PC-9 (cell line): ENCODE measurements around the gene EYS. TPM values are rescaled to one million over a fixed set of nuclear protein-coding genes. Genes with fewer than 3 reads are reported as not detected.
A peak's percentile ranks its signal among the peaks of the same experiment; 100 is the strongest.

ENCODE experiments used
- BruUV-seq: library from RNA; stranded (reverse); fragments of 400-500 nt; replicated peaks from 2 replicates; lab custom pipeline; 2021; lab: Mats Ljungman, UMichigan
- CTCF ChIA-PET: fragments of 300-600 bp; sonication (Branson Sonifier 250); formaldehyde crosslinking; loops from one replicate; lab custom pipeline; 2022; ENCODE audit warnings: antibody characterized with exemption; lab: Charles Lee
- POLR2A ChIA-PET: fragments of 300-600 bp; sonication (Branson Sonifier 250); formaldehyde crosslinking; loops from one replicate; lab custom pipeline; 2022; ENCODE audit warnings: antibody characterized with exemption; ENCODE audit not compliant: unreplicated experiment; lab: Charles Lee
- DNase-seq, 2 experiments: peaks; one replicate each; pipeline versions ENCODE4 v3.0.0 to v3.0.0-alpha.2; 2015 to 2022; ENCODE audit warnings: mixed read lengths in 1 of 2
- H2AFZ ChIP-seq: fragments of 200-600 bp; sonication (generic); 2 replicates; pipeline ENCODE4 v1.8.1; 2017; ENCODE audit warnings: antibody characterized with exemption
- H3F3A ChIP-seq: fragments of 200-600 bp; sonication (generic); 2 replicates; pipeline ENCODE4 v1.8.1; 2017; ENCODE audit warnings: antibody characterized with exemption, mild to moderate bottlenecking, low read depth; ENCODE audit not compliant: insufficient read depth
- H3K27ac ChIP-seq: fragments of 200-600 bp; sonication (generic); 2 replicates; pipeline ENCODE4 v1.6.1; 2016; ENCODE audit warnings: mixed run types
- H3K27me3 ChIP-seq: fragments of 200-600 bp; sonication (generic); 2 replicates; pipeline ENCODE4 v1.6.1; 2016; ENCODE audit warnings: low read depth, mixed run types; ENCODE audit not compliant: insufficient read depth
- H3K36me3 ChIP-seq: fragments of 200-600 bp; sonication (generic); 2 replicates; pipeline ENCODE4 v1.6.1; 2016; ENCODE audit warnings: low read depth, mixed run types
- H3K4me1 ChIP-seq: fragments of 200-600 bp; sonication (generic); replicated peaks from 2 replicates; pipeline ENCODE4 v1.6.1; 2016; ENCODE audit warnings: mixed run types; ENCODE audit not compliant: insufficient read depth
- H3K4me2 ChIP-seq: fragments of 200-600 bp; sonication (generic); 2 replicates; pipeline ENCODE4 v1.6.1; 2017; ENCODE audit warnings: mixed run types
- H3K4me3 ChIP-seq: fragments of 200-600 bp; sonication (generic); 2 replicates; pipeline ENCODE4 v1.6.1; 2016; ENCODE audit warnings: mixed run types
- H3K79me2 ChIP-seq: fragments of 200-600 bp; sonication (generic); 2 replicates; pipeline ENCODE4 v1.6.1; 2017; ENCODE audit warnings: low read depth, mixed run types
- H3K9me2 ChIP-seq: fragments of 200-600 bp; sonication (generic); 2 replicates; pipeline ENCODE4 v1.8.1; 2017; ENCODE audit warnings: mild to moderate bottlenecking; ENCODE audit not compliant: insufficient read depth
- H3K9me3 ChIP-seq: fragments of 200-600 bp; sonication (generic); 2 replicates; pipeline ENCODE4 v1.8.1; 2016; ENCODE audit warnings: low read depth; ENCODE audit not compliant: insufficient read depth
- H4K20me1 ChIP-seq: fragments of 200-600 bp; sonication (generic); 2 replicates; pipeline ENCODE4 v1.8.1; 2017; ENCODE audit not compliant: insufficient read depth
- CTCF ChIP-seq: fragments of 200-600 bp; sonication (generic); conservative IDR thresholded peaks from 2 replicates; pipeline ENCODE4 v1.6.1; 2017; ENCODE audit warnings: mixed run types, antibody characterized with exemption, mild to moderate bottlenecking, moderate library complexity
- EZH2 ChIP-seq: fragments of 200-600 bp; sonication (generic); IDR thresholded peaks from 2 replicates; pipeline ENCODE4 v1.8.0; 2017; ENCODE audit warnings: antibody characterized with exemption, low read depth
- intact Hi-C: fragments of 100-400 bp; cut with micrococcal nuclease; formaldehyde crosslinking; loops from one replicate; pipeline ENCODE4 v1.10.0; 2022; ENCODE audit not compliant: unreplicated experiment
- total RNA-seq: library from RNA; stranded (reverse); gene quantifications from 2 replicates; pipeline ENCODE4 v1.2.3, GENCODE V29; 2021

EYS gene
- total RNA-seq, 1 experiment from 2014 or later = not detected

GRCh38 chr6:64289931-64290330 lies 1417.1 kb downstream of the EYS start:
- no peaks in the 10 kb centered on the region for H3K36me3 ChIP-seq
- no peak for DNase-seq
- ChIA-PET POLR2A (no interaction called here), CTCF (no interaction called here)
- no peaks in the 10 kb centered on the region for H3K4me1 ChIP-seq
- H3K4me2 ChIP-seq = no peak overlapping the region
- H3K9me2 ChIP-seq = no peaks in the 10 kb centered on the region; the same call in 1 of the 2 replicates
- H4K20me1 ChIP-seq = no peaks in the 10 kb centered on the region
- H3K27me3 ChIP-seq = no peaks in the 10 kb centered on the region
- no peak overlapping the region for H3K4me3 ChIP-seq
- TF ChIP-seq CTCF = no peak
- intact Hi-C loops = no loop called here
- H3K79me2 ChIP-seq = no peaks in the 10 kb centered on the region
- no peaks in the 10 kb centered on the region for H3K9me3 ChIP-seq
- no peak overlapping the region for H2AFZ ChIP-seq
- H3F3A ChIP-seq = no peaks in the 10 kb centered on the region
- no peak overlapping the region for H3K27ac ChIP-seq
- BruUV-seq = no TSS peak

DNA sequence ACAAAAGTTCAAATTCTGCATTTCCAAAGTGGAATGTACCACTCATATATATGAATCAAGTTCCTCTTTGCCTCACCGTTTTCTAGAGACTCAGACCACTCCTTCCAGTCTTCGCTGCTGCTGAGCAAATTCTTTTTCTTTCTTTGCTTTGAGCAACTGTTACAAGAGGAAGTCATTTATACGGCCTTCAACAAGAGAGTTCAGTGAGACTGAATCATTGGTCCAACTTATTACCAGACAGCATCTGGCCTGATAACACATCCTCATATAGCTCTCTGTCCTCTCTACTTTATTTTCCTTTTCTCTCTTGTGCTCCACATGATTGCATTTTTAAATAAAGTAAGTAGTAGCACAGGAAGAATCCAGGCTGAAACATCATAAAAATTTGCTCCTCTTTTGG lies 1418.7 kb downstream of the EYS start:
- H3K79me2 ChIP-seq = no peaks in the 10 kb centered on the region
- H3K36me3 ChIP-seq = no peaks in the 10 kb centered on the region
- no peaks in the 10 kb centered on the region for H3K4me1 ChIP-seq
- H3K4me3 ChIP-seq = no peak overlapping the region
- no peaks in the 10 kb centered on the region for H3K27me3 ChIP-seq
- no peaks in the 10 kb centered on the region for H3F3A ChIP-seq
- ChIA-PET POLR2A (no interaction called here), CTCF (no interaction called here)
- no peak for DNase-seq
- H3K9me3 ChIP-seq = no peaks in the 10 kb centered on the region
- H3K9me2 ChIP-seq = no peaks in the 10 kb centered on the region; the same call in 1 of the 2 replicates
- BruUV-seq = no TSS peak
- intact Hi-C loops = no loop called here
- no peak overlapping the region for H3K4me2 ChIP-seq
- TF ChIP-seq EZH2 (no peak), CTCF (no peak)
- H2AFZ ChIP-seq = peak overlapping the region; percentile 43; the same call in 1 of the 2 replicates
- no peak overlapping the region for H3K27ac ChIP-seq
- no peaks in the 10 kb centered on the region for H4K20me1 ChIP-seq

DNA sequence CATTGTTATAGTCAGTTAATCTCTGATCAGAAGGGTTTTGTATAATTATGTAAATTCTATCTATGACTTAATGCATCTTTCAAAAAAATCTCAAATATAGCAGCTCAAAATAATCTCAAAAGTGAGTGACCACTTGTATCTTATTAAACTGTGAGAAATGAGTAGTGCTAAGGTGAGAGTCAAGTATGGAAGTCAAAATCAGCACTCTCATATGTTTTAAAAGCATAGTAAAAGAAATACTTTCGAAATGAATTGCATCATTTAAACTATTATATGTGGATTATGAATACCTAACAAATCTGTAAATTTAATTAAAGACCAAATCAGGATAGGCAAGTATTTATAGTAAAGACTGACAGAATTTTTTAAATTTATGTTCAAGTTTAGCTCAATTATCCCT lies 1425.9 kb downstream of the EYS start:
- H3K9me2 ChIP-seq = no peaks in the 10 kb centered on the region
- H3K27me3 ChIP-seq = no peaks in the 10 kb centered on the region
- no peaks in the 10 kb centered on the region for H3K4me1 ChIP-seq
- BruUV-seq = no TSS peak
- H3K79me2 ChIP-seq = no peaks in the 10 kb centered on the region
- TF ChIP-seq CTCF = no peak
- TF ChIP-seq EZH2 = no peak
- DNase-seq = no peak
- H4K20me1 ChIP-seq = no peaks in the 10 kb centered on the region
- no peak overlapping the region for H3K4me2 ChIP-seq
- POLR2A ChIA-PET = no interaction called here
- H3F3A ChIP-seq = no peaks in the 10 kb centered on the region
- intact Hi-C loops = no loop called here
- CTCF ChIA-PET = no interaction called here
- no peak overlapping the region for H3K27ac ChIP-seq
- no peaks in the 10 kb centered on the region for H3K36me3 ChIP-seq
- no peak overlapping the region for H2AFZ ChIP-seq
- H3K9me3 ChIP-seq = no peaks in the 10 kb centered on the region
- no peak overlapping the region for H3K4me3 ChIP-seq
